Endodermal cell (in vitro differentiated cells): Measurements from ENCODE around the gene IQCN. TPM values are rescaled to one million over a fixed set of nuclear protein-coding genes. Genes with fewer than 3 reads are reported as not detected.
A peak's percentile ranks its signal among the peaks of the same experiment; 100 is the strongest.

Experiments
- DNase-seq: peaks from one replicate; pipeline ENCODE4 v3.0.0-alpha.2; 2017
- H3K27ac ChIP-seq: 2 replicates; pipeline ENCODE4 v1.5.1; 2013; ENCODE audit warnings: mild to moderate bottlenecking, low read depth, low read length, moderate library complexity
- H3K27me3 ChIP-seq: 2 replicates; pipeline ENCODE4 v1.6.1; 2013; ENCODE audit warnings: mild to moderate bottlenecking, low read length, moderate library complexity; ENCODE audit not compliant: insufficient read depth, control insufficient read depth, poor library complexity, severe bottlenecking
- H3K36me3 ChIP-seq: 2 replicates; pipeline ENCODE4 v1.7.0; 2013; ENCODE audit warnings: mild to moderate bottlenecking, low read length, moderate library complexity; ENCODE audit not compliant: control insufficient read depth, insufficient read depth
- H3K4me1 ChIP-seq: one replicate; pipeline ENCODE4 v1.7.0; 2013; ENCODE audit warnings: low read length; ENCODE audit not compliant: control insufficient read depth, insufficient read depth
- H3K4me3 ChIP-seq: 2 replicates; pipeline ENCODE4 v1.5.1; 2013; ENCODE audit warnings: mild to moderate bottlenecking, low read length, moderate library complexity
- H3K9ac ChIP-seq: 2 replicates; pipeline ENCODE4 v1.6.1; 2013; ENCODE audit warnings: mild to moderate bottlenecking, low read length, moderate library complexity; ENCODE audit not compliant: poor library complexity, severe bottlenecking; ENCODE audit errors: extremely low read depth
- H3K9me3 ChIP-seq: 2 replicates; pipeline ENCODE4 v1.6.1; 2013; ENCODE audit warnings: mild to moderate bottlenecking, low read length, moderate library complexity; ENCODE audit not compliant: control insufficient read depth
- H3K27ac Mint-ChIP-seq: 2 replicates; pipeline ENCODE4 v1.8.0; 2020; ENCODE audit warnings: mixed read lengths
- H3K27me3 Mint-ChIP-seq: 2 replicates; pipeline ENCODE4 v1.8.0; 2021; ENCODE audit warnings: mild to moderate bottlenecking, mixed read lengths; ENCODE audit not compliant: insufficient read depth
- H3K36me3 Mint-ChIP-seq: 2 replicates; pipeline ENCODE4 v1.8.0; 2020; ENCODE audit warnings: low read depth, mixed read lengths
- H3K4me1 Mint-ChIP-seq: 2 replicates; pipeline ENCODE4 v1.8.0; 2020; ENCODE audit warnings: mixed read lengths
- H3K4me3 Mint-ChIP-seq: 2 replicates; pipeline ENCODE4 v1.8.0; 2020; ENCODE audit warnings: mild to moderate bottlenecking, moderate library complexity, mixed read lengths
- H3K9me3 Mint-ChIP-seq: 2 replicates; pipeline ENCODE4 v1.8.0; 2020; ENCODE audit warnings: mild to moderate bottlenecking, mixed read lengths
- WGBS, 2 experiments: methylation state at CpG; one replicate each; pipeline versions ENCODE4 v1.1.5 to v1.1.7; 2013; ENCODE audit warnings: missing lambda C conversion rate in 2 of 2, mixed read lengths in 1 of 2; ENCODE audit not compliant: insufficient coverage in 1 of 2, insufficient read length in 1 of 2; 5-methylcytosine and 5-hydroxymethylcytosine counted together
- total RNA-seq, 2 donors: library from RNA; stranded (reverse); fragmentation: NEBNext Ultra II Directional in 1 of 2; extraction: Animal tissue kit (Norgen Biotek cat#: 25700) in 1 of 2; gene quantifications; 2 replicates in 1 of 2; 3 replicates in 1 of 2; pipeline ENCODE4 v1.2.1, GENCODE V29; 2021
- TF ChIP-seq, protein P1 (sequence below): fragments of 200-600 bp; sonication (generic); conservative IDR thresholded peaks from 2 replicates; pipeline ENCODE4 v1.5.0; 2021; ENCODE audit warnings: antibody characterized with exemption, mild to moderate bottlenecking

The IQCN gene
- total RNA-seq, 2 donors from 2014 or later: 2.4 to 3.3 TPM

DNA sequence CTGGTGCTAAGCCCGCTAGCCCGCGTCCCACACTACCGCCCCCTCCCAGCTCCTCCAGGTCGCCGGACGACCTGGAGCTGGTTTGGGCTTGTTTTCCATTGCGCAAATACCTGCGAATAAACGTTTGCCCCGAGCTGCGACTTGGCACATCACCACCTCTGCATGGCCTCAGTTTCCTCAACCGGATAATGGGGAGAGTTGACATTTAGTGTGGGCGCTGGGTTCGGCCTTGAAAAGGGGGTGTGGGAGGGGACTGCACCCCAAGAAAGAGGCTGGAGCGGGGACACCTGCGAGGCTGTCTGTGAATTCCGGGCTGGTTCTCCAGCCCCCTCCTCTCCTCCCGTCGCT, 18.2 kb upstream of the IQCN start:
- Histone ChIP-seq H3K36me3 (no peaks in the 10 kb centered on the region), H3K9me3 (no peaks in the 10 kb centered on the region), H3K4me1 (peaks cover 4% of the 10 kb centered on the region), H3K27me3 (no peaks in the 10 kb centered on the region), H3K4me3 (peak overlapping the region; percentile 90), H3K27ac (peak overlapping the region; percentile 89), H3K9ac (peak overlapping the region; percentile 93)
- Mint-ChIP-seq H3K27me3 (no peaks in the 10 kb centered on the region), H3K27ac (peak overlapping the region; percentile 99), H3K4me1 (peaks cover 11% of the 10 kb centered on the region), H3K9me3 (no peaks in the 10 kb centered on the region), H3K4me3 (peak overlapping the region; percentile 77), H3K36me3 (no peaks in the 10 kb centered on the region)
- DNase-seq: peak; percentile 88
- TF ChIP-seq, protein P1, sequence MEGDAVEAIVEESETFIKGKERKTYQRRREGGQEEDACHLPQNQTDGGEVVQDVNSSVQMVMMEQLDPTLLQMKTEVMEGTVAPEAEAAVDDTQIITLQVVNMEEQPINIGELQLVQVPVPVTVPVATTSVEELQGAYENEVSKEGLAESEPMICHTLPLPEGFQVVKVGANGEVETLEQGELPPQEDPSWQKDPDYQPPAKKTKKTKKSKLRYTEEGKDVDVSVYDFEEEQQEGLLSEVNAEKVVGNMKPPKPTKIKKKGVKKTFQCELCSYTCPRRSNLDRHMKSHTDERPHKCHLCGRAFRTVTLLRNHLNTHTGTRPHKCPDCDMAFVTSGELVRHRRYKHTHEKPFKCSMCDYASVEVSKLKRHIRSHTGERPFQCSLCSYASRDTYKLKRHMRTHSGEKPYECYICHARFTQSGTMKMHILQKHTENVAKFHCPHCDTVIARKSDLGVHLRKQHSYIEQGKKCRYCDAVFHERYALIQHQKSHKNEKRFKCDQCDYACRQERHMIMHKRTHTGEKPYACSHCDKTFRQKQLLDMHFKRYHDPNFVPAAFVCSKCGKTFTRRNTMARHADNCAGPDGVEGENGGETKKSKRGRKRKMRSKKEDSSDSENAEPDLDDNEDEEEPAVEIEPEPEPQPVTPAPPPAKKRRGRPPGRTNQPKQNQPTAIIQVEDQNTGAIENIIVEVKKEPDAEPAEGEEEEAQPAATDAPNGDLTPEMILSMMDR: no peak
- 0% methylated on average over 9 to 19 of the region's 20 CpGs for WGBS, 2 experiments

DNA sequence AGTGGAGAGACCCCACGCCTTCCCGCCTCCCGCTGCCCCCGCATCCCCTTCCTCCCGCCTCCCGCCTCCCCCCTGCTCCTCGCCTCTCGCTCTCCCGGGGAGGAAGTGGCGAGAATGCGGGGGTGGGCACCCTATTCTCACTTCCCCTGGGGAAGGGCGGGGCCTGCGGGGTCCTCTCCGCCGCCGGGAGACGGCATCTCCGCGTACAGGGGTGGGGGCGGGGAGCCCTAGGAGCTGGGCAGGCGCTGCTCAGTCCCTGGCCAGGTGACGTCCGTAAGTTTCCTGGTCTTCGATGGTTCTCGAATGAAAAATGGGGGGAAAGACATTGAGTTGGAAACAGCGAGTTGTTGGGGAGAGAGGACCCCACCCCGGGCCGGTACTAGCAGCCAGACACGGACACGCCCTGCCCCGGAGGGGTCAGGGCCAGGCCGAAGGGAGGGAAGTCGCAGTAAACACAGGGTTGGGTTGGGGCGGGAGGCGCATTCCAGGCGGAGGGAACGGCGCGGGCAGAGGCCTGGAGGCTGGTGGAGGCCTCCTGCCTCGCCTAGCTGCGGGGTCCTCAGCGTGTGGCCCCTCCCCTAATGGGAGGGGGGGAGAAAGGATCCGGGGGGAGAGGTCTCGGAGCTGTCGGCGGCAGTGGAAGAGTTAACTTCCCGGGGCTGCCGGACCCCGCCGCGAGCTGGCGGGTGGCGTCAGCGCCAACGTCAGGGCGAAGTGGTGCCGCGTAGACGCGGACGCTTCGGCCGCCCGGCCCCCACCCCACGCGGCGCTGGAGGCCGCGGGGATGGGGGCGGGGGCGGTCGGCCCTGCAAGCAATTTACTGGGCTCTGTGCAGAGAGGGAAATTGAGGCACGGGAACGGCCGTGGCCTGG, 17.6 kb upstream of the IQCN start:
- Histone ChIP-seq H3K36me3 (no peaks in the 10 kb centered on the region), H3K4me1 (peaks cover 4% of the 10 kb centered on the region), H3K9me3 (no peaks in the 10 kb centered on the region), H3K27ac (peak overlapping the region; percentile 89), H3K4me3 (peak overlapping the region; percentile 90), H3K9ac (peak overlapping the region; percentile 93), H3K27me3 (no peaks in the 10 kb centered on the region)
- no peaks in the 10 kb centered on the region for H3K9me3 Mint-ChIP-seq
- H3K4me1 Mint-ChIP-seq: peaks cover 17% of the 10 kb centered on the region
- WGBS, 2 experiments: 0 to 1% methylated on average over 17 to 75 of the region's 75 CpGs
- H3K27ac Mint-ChIP-seq: peak overlapping the region; percentile 99
- TF ChIP-seq, protein P1: no peak
- H3K4me3 Mint-ChIP-seq: peak overlapping the region; percentile 77
- no peaks in the 10 kb centered on the region for H3K27me3 Mint-ChIP-seq
- H3K36me3 Mint-ChIP-seq: no peaks in the 10 kb centered on the region
- peak; percentile 92 for DNase-seq

DNA sequence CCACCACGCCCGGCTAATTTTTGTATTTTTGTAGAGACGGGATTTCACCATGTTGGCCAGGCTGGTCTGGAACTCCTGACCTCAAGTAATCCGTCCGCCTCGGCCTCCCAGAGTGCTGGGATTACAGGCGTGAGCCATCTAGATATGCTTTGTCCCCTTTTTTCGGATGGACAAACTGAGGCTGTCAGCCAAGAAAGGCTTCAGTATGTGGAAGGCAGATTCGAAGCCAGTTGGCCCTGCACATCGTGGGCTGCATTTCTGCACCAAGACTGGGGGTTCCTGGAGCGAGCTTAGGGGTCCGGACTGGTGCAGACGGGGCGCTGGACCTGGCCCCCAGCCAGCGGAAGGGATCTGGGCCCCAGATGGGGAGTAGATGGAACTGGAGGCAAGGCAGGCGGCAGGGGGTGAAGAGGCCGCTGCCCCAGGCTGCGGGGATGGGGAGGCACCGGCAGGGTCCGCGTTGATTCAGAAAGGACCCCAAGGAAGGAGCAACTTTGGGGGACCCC, 16.8 kb upstream of the IQCN start:
- H3K36me3 ChIP-seq: no peaks in the 10 kb centered on the region
- Mint-ChIP-seq H3K4me1 (peaks cover 18% of the 10 kb centered on the region), H3K27me3 (no peaks in the 10 kb centered on the region), H3K9me3 (no peaks in the 10 kb centered on the region), H3K27ac (no peak overlapping the region), H3K36me3 (no peaks in the 10 kb centered on the region), H3K4me3 (peak overlapping the region; percentile 77)
- no peak overlapping the region for H3K27ac ChIP-seq
- 59 to 74% methylated on average over 14 to 21 of the region's 21 CpGs for WGBS, 2 experiments
- H3K9ac ChIP-seq: peak overlapping the region; percentile 93
- peaks cover 4% of the 10 kb centered on the region for H3K4me1 ChIP-seq
- no peaks in the 10 kb centered on the region for H3K27me3 ChIP-seq
- TF ChIP-seq, protein P1: no peak
- peak overlapping the region; percentile 90 for H3K4me3 ChIP-seq
- no peak for DNase-seq
- H3K9me3 ChIP-seq: no peaks in the 10 kb centered on the region
